ENCODE results near the gene ERO1A.

DNA sequence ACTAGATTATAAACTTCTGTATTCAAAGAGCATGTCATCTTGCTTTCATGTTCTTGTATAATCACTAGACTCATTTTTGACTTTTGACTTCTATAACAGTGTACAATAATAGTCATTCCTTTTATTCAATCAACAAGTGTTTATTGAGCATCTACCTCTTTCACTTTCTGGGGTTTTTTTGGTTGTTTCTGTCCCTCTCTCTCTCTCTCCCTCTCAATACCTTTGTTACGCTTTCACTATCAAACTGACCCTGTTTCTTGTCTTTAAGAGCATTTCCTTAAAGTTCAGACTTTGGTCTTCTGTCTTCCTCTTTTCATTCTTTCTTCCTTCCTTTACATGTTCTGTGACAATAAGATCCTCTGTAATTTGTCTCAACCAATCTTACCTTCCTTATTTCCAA lies 93.2 kb downstream of the ERO1A start:
- TF ChIP-seq GATA2 (IDR thresholded peaks at IDR 0.05; ENCODE audit: low read depth, low read length) = no peak
- TF ChIP-seq GATA3 (IDR thresholded peaks at IDR 0.05; ENCODE audit: low read depth, low read length) = no peak

Data from SH-SY5Y (cell line).